H1 (cell line): ENCODE data around the gene KDELR1. TPM values are rescaled to one million over a fixed set of nuclear protein-coding genes. Genes with fewer than 3 reads are reported as not detected.

Source experiments
- CTCF ChIA-PET: fragments of 300-600 bp; sonication (Branson Sonifier 250); formaldehyde crosslinking; loops from one replicate; lab custom pipeline; 2021; ENCODE audit not compliant: partially characterized antibody; lab: Charles Lee
- POLR2A ChIA-PET: fragments of 300-600 bp; sonication (Branson Sonifier 250); formaldehyde crosslinking; loops from one replicate; lab custom pipeline; 2021; ENCODE audit warnings: inconsistent platforms; ENCODE audit not compliant: partially characterized antibody; lab: Charles Lee
- DNase-seq, 2 experiments: peaks; one replicate each; pipeline versions ENCODE4 v3.0.0 to v3.0.0-alpha.2; 2010 to 2022; ENCODE audit warnings: low spot score in 2 of 2, low read depth in 1 of 2, mixed read lengths in 1 of 2
- FAIRE-seq: peaks from 2 replicates; lab custom pipeline; 2011; peaks lifted over from hg19 to GRCh38; lab: Jason Lieb, UNC
- H2AFZ ChIP-seq: 2 replicates; pipeline ENCODE4 v1.8.1; 2012; ENCODE audit warnings: low read length, inconsistent platforms
- H2AK5ac ChIP-seq: 2 replicates; pipeline ENCODE4 v1.6.1; 2013; ENCODE audit warnings: low read depth, low read length
- H2BK120ac ChIP-seq: replicated peaks from 2 replicates; pipeline ENCODE3; 2013; ENCODE audit warnings: low read depth, low read length, inconsistent platforms
- H2BK12ac ChIP-seq: 2 replicates; pipeline ENCODE4 v1.6.1; 2013; ENCODE audit warnings: low read depth, low read length
- H2BK15ac ChIP-seq: 2 replicates; pipeline ENCODE4 v1.6.1; 2013; ENCODE audit warnings: low read length
- H2BK20ac ChIP-seq: 2 replicates; pipeline ENCODE4 v1.6.1; 2013; ENCODE audit warnings: low read length
- H2BK5ac ChIP-seq: 2 replicates; pipeline ENCODE4 v1.6.1; 2013; ENCODE audit warnings: low read depth, low read length
- H3K14ac ChIP-seq: 2 replicates; pipeline ENCODE4 v1.6.1; 2013; ENCODE audit warnings: inconsistent platforms; ENCODE audit not compliant: insufficient read length
- H3K18ac ChIP-seq: 2 replicates; pipeline ENCODE4 v1.6.1; 2013; ENCODE audit warnings: low read length; ENCODE audit errors: extremely low read depth
- H3K23ac ChIP-seq: 2 replicates; pipeline ENCODE4 v1.6.1; 2013; ENCODE audit warnings: inconsistent platforms; ENCODE audit not compliant: insufficient read length
- H3K23me2 ChIP-seq: 2 replicates; pipeline ENCODE4 v1.6.1; 2013; ENCODE audit warnings: low read depth, low read length
- H3K27ac ChIP-seq: 2 replicates; pipeline ENCODE4 v1.6.1; 2011; ENCODE audit warnings: low read depth, low read length, inconsistent platforms
- H3K27me3 ChIP-seq, 4 experiments: replicated peaks in 1 of 4; 1 replicate in 1 of 4; 2 replicates in 3 of 4; pipeline versions ENCODE4 v1.6.1 to v1.8.1; 2011 to 2013; ENCODE audit warnings: low read length in 3 of 4, mild to moderate bottlenecking in 3 of 4, inconsistent platforms in 2 of 4, mixed read lengths in 2 of 4, moderate library complexity in 1 of 4; ENCODE audit not compliant: control insufficient read depth in 3 of 4, insufficient read depth in 3 of 4; ENCODE audit errors: extremely low read depth in 1 of 4
- H3K36me3 ChIP-seq, 4 experiments: 2 replicates each; pipeline versions ENCODE4 v1.6.1 to v1.8.1; 2011 to 2013; ENCODE audit warnings: mild to moderate bottlenecking in 4 of 4, low read length in 3 of 4, moderate library complexity in 2 of 4, control low read depth in 1 of 4, inconsistent platforms in 1 of 4; ENCODE audit not compliant: insufficient read depth in 4 of 4, control insufficient read depth in 2 of 4
- H3K4ac ChIP-seq: replicated peaks from 2 replicates; pipeline ENCODE3; 2013; ENCODE audit warnings: low read length, low read depth, mixed read lengths, inconsistent platforms; ENCODE audit not compliant: insufficient read length
- H3K4me1 ChIP-seq, 4 experiments: replicated peaks in 1 of 4; 1 replicate in 1 of 4; 2 replicates in 3 of 4; pipeline versions ENCODE4 v1.6.1 to v1.8.1; 2011 to 2013; ENCODE audit warnings: low read length in 3 of 4, inconsistent platforms in 2 of 4, mixed read lengths in 1 of 4; ENCODE audit not compliant: insufficient read depth in 4 of 4, control insufficient read depth in 3 of 4
- H3K4me2 ChIP-seq, 2 experiments: 2 replicates each; pipeline versions ENCODE4 v1.6.1 to v1.8.1; 2011 to 2013; ENCODE audit warnings: low read depth in 2 of 2, low read length in 2 of 2, control low read depth in 1 of 2, inconsistent platforms in 1 of 2, mild to moderate bottlenecking in 1 of 2; ENCODE audit not compliant: insufficient read depth in 1 of 2
- H3K4me3 ChIP-seq, 4 experiments: fragments of 200-600, 300-600 bp in 1 of 4; sonication (generic), shearing (Covaris generic), sonication (Bioruptor Twin) in 1 of 4; 2 replicates each; pipeline versions ENCODE4 v1.5.1 to v1.8.1; 2011 to 2016; ENCODE audit warnings: low read length in 4 of 4, low read depth in 3 of 4, control low read depth in 2 of 4, inconsistent platforms in 2 of 4, mild to moderate bottlenecking in 2 of 4, mixed read lengths in 1 of 4, moderate library complexity in 1 of 4; ENCODE audit not compliant: insufficient read depth in 2 of 4; ENCODE audit errors: extremely low read depth in 1 of 4
- H3K56ac ChIP-seq: replicated peaks from 2 replicates; pipeline ENCODE3; 2013; ENCODE audit warnings: low read depth, mild to moderate bottlenecking, mixed read lengths, low read length, inconsistent platforms; ENCODE audit not compliant: insufficient read length
- H3K79me1 ChIP-seq: 2 replicates; pipeline ENCODE4 v1.6.1; 2013; ENCODE audit warnings: low read depth, low read length, control low read depth
- H3K79me2 ChIP-seq, 2 experiments: 2 replicates each; pipeline versions ENCODE4 v1.6.1 to v1.8.1; 2012 to 2013; ENCODE audit warnings: low read length in 2 of 2, mild to moderate bottlenecking in 2 of 2, inconsistent platforms in 1 of 2; ENCODE audit not compliant: insufficient read depth in 2 of 2, control insufficient read depth in 1 of 2
- H3K9ac ChIP-seq, 4 experiments: replicated peaks in 1 of 4; 1 replicate in 1 of 4; 2 replicates in 3 of 4; pipeline versions ENCODE4 v1.6.1 to v1.8.1; 2011 to 2013; ENCODE audit warnings: low read depth in 3 of 4, low read length in 3 of 4, control low read depth in 2 of 4, mild to moderate bottlenecking in 2 of 4, moderate library complexity in 2 of 4, inconsistent platforms in 1 of 4; ENCODE audit errors: extremely low read depth in 1 of 4
- H3K9me3 ChIP-seq, 2 experiments: 2 replicates each; pipeline versions ENCODE4 v1.6.1 to v1.8.1; 2012 to 2013; ENCODE audit warnings: mild to moderate bottlenecking in 2 of 2, moderate library complexity in 2 of 2, control low read depth in 1 of 2, inconsistent platforms in 1 of 2, low read depth in 1 of 2, low read length in 1 of 2, mixed read lengths in 1 of 2; ENCODE audit not compliant: insufficient read depth in 2 of 2
- H4K20me1 ChIP-seq, 2 experiments: replicated peaks in 1 of 2; 2 replicates each; pipeline versions ENCODE3 to v1.8.1; 2011 to 2013; ENCODE audit warnings: inconsistent platforms in 2 of 2, low read length in 2 of 2, mild to moderate bottlenecking in 1 of 2; ENCODE audit not compliant: insufficient read depth in 2 of 2, control insufficient read depth in 1 of 2
- H4K5ac ChIP-seq: 2 replicates; pipeline ENCODE4 v1.6.1; 2013; ENCODE audit warnings: low read length, low read depth, mixed read lengths, inconsistent platforms; ENCODE audit not compliant: insufficient read length
- H4K8ac ChIP-seq: 2 replicates; pipeline ENCODE4 v1.8.0; 2013; ENCODE audit warnings: mild to moderate bottlenecking, moderate library complexity, low read length, inconsistent platforms; ENCODE audit not compliant: insufficient read depth; ENCODE audit errors: extremely low read depth
- H4K91ac ChIP-seq: replicated peaks from 2 replicates; pipeline ENCODE3; 2013; ENCODE audit warnings: low read length, mixed read lengths, inconsistent platforms; ENCODE audit not compliant: insufficient read length
- BACH1 ChIP-seq: IDR thresholded peaks from 2 replicates; pipeline ENCODE4 v1.6.1; 2012; ENCODE audit warnings: low read length, improper control_type of control experiment
- JUND ChIP-seq: IDR thresholded peaks from 2 replicates; pipeline ENCODE4 v1.6.1; 2011; ENCODE audit warnings: mild to moderate bottlenecking, improper control_type of control experiment, low read length
- MAFK ChIP-seq: IDR thresholded peaks from 2 replicates; pipeline ENCODE4 v1.6.1; 2012; ENCODE audit warnings: low read depth, mild to moderate bottlenecking, improper control_type of control experiment, low read length
- SUZ12 ChIP-seq: fragments of 200-600 bp; sonication (generic); IDR thresholded peaks from 2 replicates; pipeline ENCODE4 v1.6.1; 2012; ENCODE audit warnings: mild to moderate bottlenecking, inconsistent platforms, low read length, moderate library complexity, mixed read lengths
- WGBS, 2 experiments: shearing (Covaris generic) in 1 of 2; methylation state at CpG; one replicate each; pipeline versions ENCODE4 v1.1.6 to v1.1.7; 2013 to 2015; ENCODE audit warnings: low lambda C conversion rate in 2 of 2, mixed read lengths in 2 of 2, inconsistent platforms in 1 of 2, low coverage in 1 of 2, missing lambda C conversion rate in 1 of 2; ENCODE audit not compliant: insufficient replicate concordance in 2 of 2, insufficient coverage in 1 of 2, insufficient read length in 1 of 2; ENCODE audit errors: extremely low coverage in 1 of 2, missing lambda C conversion rate in 1 of 2; 5-methylcytosine and 5-hydroxymethylcytosine counted together
- polyA plus RNA-seq, 7 experiments: library from polyadenylated mRNA; depleted of rRNA in 3 of 7; stranded (reverse) in 5 of 7; unstranded in 2 of 7; fragments of >200 nt in 5 of 7; fragments of 200-250 nt in 2 of 7; gene quantifications; 1 replicate in 5 of 7; 2 replicates in 1 of 7; 4 replicates in 1 of 7; pipeline versions ENCODE4 v1.2.1 to v1.2.3, GENCODE V29; 2011 to 2013; ENCODE audit warnings: missing spikeins in 2 of 7, mixed read lengths in 2 of 7
- total RNA-seq: library from RNA; stranded (reverse); fragmentation: NEBNext Ultra II Directional; extraction: Animal tissue kit (Norgen Biotek cat#: 25700); gene quantifications from 2 replicates; pipeline ENCODE4 v1.2.1, GENCODE V29; 2021

Gene KDELR1
- total and polyA plus RNA-seq, 2 of the 8 experiments (the other 6 are each of a cell fraction or from before 2014, with no cell fraction given), result 225 to 231 TPM

DNA sequence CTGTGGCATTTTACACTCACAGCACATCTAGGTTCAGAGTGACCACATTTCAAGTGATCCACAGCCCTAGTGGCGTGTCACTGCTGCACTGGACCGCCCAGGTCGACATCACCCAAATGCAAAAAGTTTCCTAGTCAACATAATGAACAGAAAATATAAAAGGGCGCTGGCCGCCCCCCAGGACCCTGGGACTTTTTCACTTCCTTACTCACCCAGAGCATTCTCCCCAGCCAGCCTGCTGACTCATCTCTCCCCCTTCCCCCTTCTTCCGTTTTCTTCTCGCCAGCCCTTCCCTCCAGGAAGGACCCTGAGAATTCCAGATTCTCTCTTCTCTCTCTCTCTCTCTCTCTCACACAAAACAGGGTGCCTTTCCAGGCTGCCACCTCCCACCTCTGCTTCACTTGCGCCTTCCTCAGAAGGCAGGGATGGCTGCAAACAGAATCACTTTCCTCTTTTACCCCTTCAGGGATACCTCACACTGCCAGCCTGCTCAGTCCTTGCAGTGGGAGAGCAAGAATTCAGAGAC, 33.4 kb upstream of the KDELR1 start:
- Histone ChIP-seq H3K9me3 (no peaks in the 10 kb centered on the region), H2BK15ac (peak overlapping the region; percentile 29; the same call in 1 of the 2 replicates), H4K5ac (peak overlapping the region; percentile 96), H2BK20ac (no peak overlapping the region), H3K79me2 (no peaks in the 10 kb centered on the region), H2BK5ac (peak overlapping the region; percentile 93), H3K36me3 (peaks cover 0 to 1% (median 0%) of the 10 kb centered on the region in 4 experiments; a peak in 1 of 8 replicates), H3K4me1 (no peaks in the 10 kb centered on the region), H3K4me3 (no peak overlapping the region; a peak in 1 of 8 replicates), H4K91ac (peak overlapping the region; percentile 91), H2BK12ac (peak overlapping the region; percentile 50; the same call in 1 of the 2 replicates), H2AK5ac (no peak overlapping the region), H3K4ac (no peak overlapping the region), H4K8ac (no peak overlapping the region; the same call in 1 of the 2 replicates), H3K9ac (peak overlapping the region in 1 of 4 experiments; percentile 56; a peak in 2 of 7 replicates), H3K27me3 (no peaks in the 10 kb centered on the region), H3K56ac (no peak overlapping the region), H3K14ac (no peak overlapping the region), H3K23me2 (no peaks in the 10 kb centered on the region), H3K79me1 (no peaks in the 10 kb centered on the region), H3K23ac (no peak overlapping the region), H2BK120ac (no peak overlapping the region), H3K4me2 (peak overlapping the region; percentile 30 to 62; a peak in 3 of 4 replicates), H3K18ac (peak overlapping the region; percentile 90), H3K27ac (no peak overlapping the region; the same call in 1 of the 2 replicates), H2AFZ (0 out of 2 replicates have a peak overlapping the region, but pooled peaks have one; percentile 62), H4K20me1 (no peaks in the 10 kb centered on the region)
- TF ChIP-seq MAFK (peak; percentile 64; the same call in 1 of the 2 replicates), SUZ12 (no peak), JUND (peak; percentile 80), BACH1 (peak; percentile 82)
- CTCF ChIA-PET, result no interaction called here
- no peak for DNase-seq
- WGBS, 2 experiments, result 55% methylated on average over 7 of the region's 8 CpGs; no CpG with 5 or more reads in 1 of the 2 experiments
- FAIRE-seq, result no peak
- POLR2A ChIA-PET, result no interaction called here
